ENCODE results near the gene MRPS23. TPM values are rescaled to one million over a fixed set of nuclear protein-coding genes. Genes with fewer than 3 reads are reported as not detected.

Gene MRPS23
- total and polyA plus RNA-seq, 2 of the 8 experiments (the other 6 are each of a cell fraction or from before 2014, with no cell fraction given), result 38.6 to 60.4 TPM

GRCh38 chr17:57892820-57893595, 43.2 kb upstream of the MRPS23 start:
- peak overlapping the region; percentile 40 for H2AFZ ChIP-seq (ENCODE audit: low read length)
- H3K9me3 ChIP-seq (ENCODE audit: insufficient read depth in 2 of 2, low read depth in 1 of 2, low read length in 1 of 2), result no peaks in the 10 kb centered on the region
- H2BK120ac ChIP-seq (replicated peaks; ENCODE audit: low read depth, low read length), result peak overlapping the region; percentile 95
- FAIRE-seq, result no peak
- POLR2A ChIA-PET (ENCODE audit: partially characterized antibody), result interaction anchor here (0.6 to 2.0 kb wide), 12 partner anchors 12 to 114 kb away, joined by 3 to 9 read pairs (median 4); partner anchors contain the start of genes CUEDC1, SRSF1 and VEZF1
- H3K4me2 ChIP-seq (ENCODE audit: insufficient read depth in 1 of 2, low read depth in 2 of 2, low read length in 2 of 2), result peak overlapping the region in 1 of 2 experiments; percentile 29; a peak in 2 of 4 replicates
- H2BK5ac ChIP-seq (ENCODE audit: low read depth, low read length), result peak overlapping the region; percentile 90
- no peaks in the 10 kb centered on the region for H4K20me1 ChIP-seq (replicated peaks in 1 of 2; ENCODE audit: control insufficient read depth in 1 of 2, insufficient read depth in 2 of 2, low read length in 2 of 2)
- peak overlapping the region; percentile 85 for H3K18ac ChIP-seq (ENCODE audit: extremely low read depth, low read length)
- H4K91ac ChIP-seq (replicated peaks; ENCODE audit: insufficient read length, low read length), result peak overlapping the region; percentile 79
- H3K4me1 ChIP-seq (replicated peaks in 1 of 4; ENCODE audit: control insufficient read depth in 3 of 4, insufficient read depth in 4 of 4, low read length in 3 of 4), result peaks cover 8 to 13% (median 12%) of the 10 kb centered on the region in 4 experiments
- H3K23ac ChIP-seq (ENCODE audit: insufficient read length), result no peak overlapping the region
- no peak overlapping the region for H3K56ac ChIP-seq (replicated peaks; ENCODE audit: insufficient read length, low read depth, low read length)
- H3K79me2 ChIP-seq (ENCODE audit: control insufficient read depth in 1 of 2, insufficient read depth in 2 of 2, low read length in 2 of 2), result no peaks in the 10 kb centered on the region
- H2BK12ac ChIP-seq (ENCODE audit: low read depth, low read length), result peak overlapping the region; percentile 91
- H3K4ac ChIP-seq (replicated peaks; ENCODE audit: insufficient read length, low read depth, low read length), result peak overlapping the region; percentile 92
- no peaks in the 10 kb centered on the region for H3K27me3 ChIP-seq (replicated peaks in 1 of 4; ENCODE audit: control insufficient read depth in 3 of 4, extremely low read depth in 1 of 4, insufficient read depth in 3 of 4, low read length in 3 of 4)
- CTCF ChIA-PET (ENCODE audit: partially characterized antibody), result interaction anchor here (0.6 to 9.0 kb wide), 36 partner anchors 8 to 221 kb away, joined by 3 to 205 read pairs (median 5); partner anchors contain the start of gene SRSF1
- peak overlapping the region; percentile 10 for H4K5ac ChIP-seq (ENCODE audit: insufficient read length, low read depth, low read length)
- no peaks in the 10 kb centered on the region for H3K23me2 ChIP-seq (ENCODE audit: low read depth, low read length)
- peak overlapping the region in 1 of 4 experiments; percentile 1; a peak in 1 of 8 replicates for H3K4me3 ChIP-seq (ENCODE audit: extremely low read depth in 1 of 4, insufficient read depth in 2 of 4, low read depth in 3 of 4, low read length in 4 of 4)
- 65% methylated on average over 16 of the region's 16 CpGs; no CpG with 5 or more reads in 1 of the 2 experiments for WGBS, 2 experiments (ENCODE audit: extremely low coverage in 1 of 2, insufficient coverage in 1 of 2, insufficient read length in 1 of 2, insufficient replicate concordance in 2 of 2, low coverage in 1 of 2, low lambda C conversion rate in 2 of 2, missing lambda C conversion rate in 1 of 2)
- H3K36me3 ChIP-seq (ENCODE audit: control insufficient read depth in 2 of 4, insufficient read depth in 4 of 4, low read length in 3 of 4), result no peaks in the 10 kb centered on the region
- 0 out of 2 replicates have a peak overlapping the region, but pooled peaks have one; percentile 8 for H2AK5ac ChIP-seq (ENCODE audit: low read depth, low read length)
- H3K79me1 ChIP-seq (ENCODE audit: low read depth, low read length), result no peaks in the 10 kb centered on the region
- peak overlapping the region; percentile 95; the same call in 1 of the 2 replicates for H2BK15ac ChIP-seq (ENCODE audit: low read length)
- H4K8ac ChIP-seq (ENCODE audit: extremely low read depth, insufficient read depth, low read length), result peak overlapping the region; percentile 73; the same call in 1 of the 2 replicates
- peak overlapping the region; percentile 40 for H2BK20ac ChIP-seq (ENCODE audit: low read length)
- DNase-seq (ENCODE audit: low read depth in 1 of 2, low spot score in 2 of 2), result peak in 1 of 2 experiments; percentile 71
- peak overlapping the region; percentile 54 for H3K27ac ChIP-seq (ENCODE audit: low read depth, low read length)
- H3K14ac ChIP-seq (ENCODE audit: insufficient read length), result no peak overlapping the region
- peak overlapping the region in 2 of 4 experiments; percentile 30 to 32; a peak in 1 of 7 replicates for H3K9ac ChIP-seq (replicated peaks in 1 of 4; ENCODE audit: extremely low read depth in 1 of 4, low read depth in 3 of 4, low read length in 3 of 4)
- TF ChIP-seq YY1 (IDR thresholded peaks at IDR 0.05; ENCODE audit: low read depth, low read length), result no peak
- no peak for TF ChIP-seq SP4 (IDR thresholded peaks at IDR 0.05; ENCODE audit: low read length)
- TF ChIP-seq RBBP5 (IDR thresholded peaks at IDR 0.05; ENCODE audit: borderline replicate concordance, low read depth, low read length), result peak; percentile 67; the same call in 1 of the 2 replicates
- TF ChIP-seq TAF7 (optimal IDR thresholded peaks at IDR 0.05; ENCODE audit: borderline replicate concordance, low read depth, low read length), result no peak
- TF ChIP-seq SIX5 (IDR thresholded peaks at IDR 0.05; ENCODE audit: low read depth, low read length), result no peak
- peak; percentile 4 for TF ChIP-seq SAP30 (IDR thresholded peaks at IDR 0.05; ENCODE audit: insufficient read depth, insufficient replicate concordance, low read length)
- TF ChIP-seq EGR1 (IDR thresholded peaks at IDR 0.05; ENCODE audit: borderline replicate concordance, low read depth, low read length), result no peak
- TF ChIP-seq CREB1 (IDR thresholded peaks at IDR 0.05), result no peak
- TF ChIP-seq KDM4A (IDR thresholded peaks at IDR 0.05; ENCODE audit: low read depth, low read length, severe bottlenecking), result no peak
- no peak for TF ChIP-seq KDM5A (IDR thresholded peaks at IDR 0.05; ENCODE audit: low read length)
- TF ChIP-seq TAF1 (IDR thresholded peaks at IDR 0.05; ENCODE audit: low read depth, low read length), result no peak
- no peak for TF ChIP-seq BACH1 (IDR thresholded peaks at IDR 0.05; ENCODE audit: low read length)
- TF ChIP-seq CEBPB (IDR thresholded peaks at IDR 0.05; ENCODE audit: low read depth, low read length), result no peak
